Measurements from ENCODE around the gene S100P.

- no peak for TF ChIP-seq POLR2AphosphoS5 (IDR thresholded peaks at IDR 0.05; ENCODE audit: low read depth, low read length)
- TF ChIP-seq POLR2A (IDR thresholded peaks at IDR 0.05; ENCODE audit: low read depth, low read length) = no peak
- TF ChIP-seq TAF1 (IDR thresholded peaks at IDR 0.05; ENCODE audit: borderline replicate concordance, low read depth, low read length) = no peak
These were observed 34.2 kb downstream of the S100P start for GRCh38 chr4:6727943-6728250.

Measured in GM12892 (cell line).